Common myeloid progenitor, CD34-positive (primary cell): ENCODE results near the gene CAB39.

ENCODE experiments used
- CTCF ChIA-PET: fragments of 350-600 bp; sonication (Branson Sonifier 250); formaldehyde crosslinking; loops from one replicate; lab custom pipeline; 2021; ENCODE audit warnings: antibody characterized with exemption; lab: Charles Lee
- POLR2A ChIA-PET: fragments of 350-600 bp; sonication (Branson Sonifier 250); formaldehyde crosslinking; loops from one replicate; lab custom pipeline; 2021; ENCODE audit warnings: antibody characterized with exemption; lab: Charles Lee
- DNase-seq, 3 donors: peaks; one replicate each; pipeline versions ENCODE4 v3.0.0 to v3.0.0-alpha.2; 2013
- H3K27ac ChIP-seq, 2 experiments: 1 replicate in 1 of 2; 2 replicates in 1 of 2; pipeline ENCODE4 v1.7.0; 2013; ENCODE audit warnings: inconsistent platforms in 2 of 2, low read length in 2 of 2, mild to moderate bottlenecking in 2 of 2, low read depth in 1 of 2, moderate library complexity in 1 of 2; ENCODE audit not compliant: severe bottlenecking in 2 of 2, insufficient read depth in 1 of 2, poor library complexity in 1 of 2
- H3K27me3 ChIP-seq, 5 experiments: replicated peaks in 2 of 5; 1 replicate in 3 of 5; 2 replicates in 2 of 5; pipeline versions ENCODE4 v1.6.1 to v1.7.0; 2013; ENCODE audit warnings: low read length in 4 of 5, mild to moderate bottlenecking in 2 of 5, moderate library complexity in 2 of 5, inconsistent platforms in 1 of 5; ENCODE audit not compliant: insufficient read depth in 5 of 5, control insufficient read depth in 4 of 5
- H3K36me3 ChIP-seq, 4 experiments: 1 replicate in 2 of 4; 2 replicates in 2 of 4; pipeline versions ENCODE4 v1.6.1 to v1.7.0; 2013; ENCODE audit warnings: low read length in 3 of 4, control low read depth in 1 of 4, mild to moderate bottlenecking in 1 of 4; ENCODE audit not compliant: control insufficient read depth in 4 of 4, insufficient read depth in 4 of 4
- H3K4me1 ChIP-seq, 4 experiments: 1 replicate in 3 of 4; 2 replicates in 1 of 4; pipeline versions ENCODE4 v1.6.1 to v1.7.1; 2013; ENCODE audit warnings: low read length in 3 of 4, mild to moderate bottlenecking in 3 of 4, control low read depth in 1 of 4, inconsistent platforms in 1 of 4, moderate library complexity in 1 of 4; ENCODE audit not compliant: control insufficient read depth in 4 of 4, insufficient read depth in 4 of 4; ENCODE audit errors: control extremely low read depth in 1 of 4
- H3K4me3 ChIP-seq, 7 experiments: 1 replicate in 4 of 7; 2 replicates in 3 of 7; pipeline versions ENCODE4 v1.5.1 to v1.7.0; 2013; ENCODE audit warnings: mild to moderate bottlenecking in 7 of 7, low read length in 6 of 7, moderate library complexity in 6 of 7, inconsistent platforms in 2 of 7, low read depth in 2 of 7, control low read depth in 1 of 7; ENCODE audit not compliant: insufficient read depth in 4 of 7, control insufficient read depth in 1 of 7; ENCODE audit errors: extremely low read depth in 1 of 7
- H3K9me3 ChIP-seq, 5 experiments: 1 replicate in 4 of 5; 2 replicates in 1 of 5; pipeline versions ENCODE4 v1.6.1 to v1.7.1; 2013; ENCODE audit warnings: low read length in 4 of 5, mild to moderate bottlenecking in 2 of 5, inconsistent platforms in 1 of 5, low read depth in 1 of 5, moderate library complexity in 1 of 5; ENCODE audit not compliant: control insufficient read depth in 4 of 5, insufficient read depth in 2 of 5; ENCODE audit errors: control extremely low read depth in 1 of 5
- WGBS: methylation state at CpG from one replicate; pipeline ENCODE4 v1.1.5; 2013; ENCODE audit not compliant: insufficient coverage; 5-methylcytosine and 5-hydroxymethylcytosine counted together

CAB39 gene

DNA sequence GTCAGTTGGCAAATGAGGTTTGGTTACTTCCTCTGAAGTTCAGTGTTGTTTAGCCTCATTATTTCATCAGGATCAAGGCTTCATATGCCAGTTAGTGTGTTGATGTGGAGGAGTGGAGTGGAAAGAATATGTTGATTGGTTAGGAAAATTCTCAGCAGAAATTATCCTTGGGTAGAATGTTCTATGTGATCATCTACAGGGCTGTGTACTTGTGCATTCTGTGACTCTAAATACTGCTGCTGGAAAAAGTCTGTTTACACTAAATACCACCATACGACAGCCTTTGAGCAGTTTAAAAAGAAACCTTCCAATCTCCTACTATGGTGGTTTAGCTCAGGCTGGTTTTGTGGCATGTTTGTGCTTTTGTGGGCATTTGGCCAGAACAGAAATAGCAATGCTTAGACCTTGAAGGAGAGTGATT is 25.8 kb downstream of the CAB39 start:
- H3K36me3 ChIP-seq = peaks cover 2 to 22% (median 10%) of the 10 kb centered on the region in 4 experiments
- peak overlapping the region in 1 of 2 experiments; percentile 67 for H3K27ac ChIP-seq
- H3K4me3 ChIP-seq = peak overlapping the region in 1 of 7 experiments; percentile 56
- WGBS = no CpG with 5 or more reads among the region's 1 CpG
- POLR2A ChIA-PET = no interaction called here
- H3K9me3 ChIP-seq = no peaks in the 10 kb centered on the region
- CTCF ChIA-PET = interaction anchor here (1.3 to 1.6 kb wide), 2 partner anchors 15 to 24 kb away, joined by 3 to 4 read pairs; no protein-coding TSS in a partner anchor
- H3K27me3 ChIP-seq = no peaks in the 10 kb centered on the region
- H3K4me1 ChIP-seq = peaks cover 19 to 38% (median 31%) of the 10 kb centered on the region in 4 experiments
- peak in 2 of 3 donors; percentile 37 to 49 for DNase-seq

DNA sequence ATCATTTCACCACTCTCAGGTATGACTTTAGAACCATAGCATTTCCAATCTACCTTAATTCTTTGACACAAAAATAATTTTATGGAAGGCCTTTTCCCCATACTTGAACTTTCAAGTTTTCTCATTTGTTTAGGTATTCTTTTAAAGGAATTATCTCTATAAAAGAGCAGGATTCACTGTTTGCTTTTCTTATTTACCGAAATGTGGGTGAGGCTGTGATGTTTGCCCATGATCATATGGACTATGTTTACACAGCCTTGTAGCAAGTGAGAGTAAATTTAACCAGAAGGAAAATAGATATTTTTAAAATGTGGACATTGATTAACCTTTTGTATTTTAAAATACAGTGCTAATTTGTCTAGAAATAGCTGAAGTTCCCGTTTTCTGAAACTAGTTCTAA is 26.3 kb downstream of the CAB39 start:
- Histone ChIP-seq H3K4me3 (no peak overlapping the region), H3K27ac (peak overlapping the region in 1 of 2 experiments; percentile 67), H3K27me3 (no peaks in the 10 kb centered on the region), H3K9me3 (no peaks in the 10 kb centered on the region), H3K36me3 (peaks cover 2 to 22% (median 10%) of the 10 kb centered on the region in 4 experiments), H3K4me1 (peaks cover 19 to 38% (median 31%) of the 10 kb centered on the region in 4 experiments)
- ChIA-PET POLR2A (no interaction called here), CTCF (interaction anchor here (1.6 kb wide), 1 partner anchor 25 kb away, joined by 4 read pairs; no protein-coding TSS in a partner anchor)
- no peak for DNase-seq
- 100% methylated on average over 1 of the region's 2 CpGs for whole genome bisulfite sequencing

DNA sequence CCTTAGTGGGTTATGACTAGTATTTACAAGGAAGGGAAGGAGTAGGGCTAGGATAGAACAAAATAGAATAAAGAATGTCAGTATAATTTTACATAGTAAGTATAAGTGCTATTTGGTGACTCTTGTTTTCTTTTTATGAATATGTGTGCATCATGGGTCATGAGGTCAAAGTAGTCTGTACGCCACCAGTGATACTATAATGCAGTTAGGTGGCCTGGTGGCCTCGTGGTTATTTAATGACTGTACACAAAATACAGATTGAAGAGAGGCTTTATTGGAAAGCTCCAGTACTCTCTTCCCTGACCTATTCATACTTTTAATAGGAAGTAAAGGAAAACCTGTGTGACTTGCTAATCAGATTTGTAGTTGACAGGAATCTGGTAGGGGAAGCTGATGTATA is 27.3 kb downstream of the CAB39 start:
- no peaks in the 10 kb centered on the region for H3K9me3 ChIP-seq
- peaks cover 19 to 38% (median 31%) of the 10 kb centered on the region in 4 experiments for H3K4me1 ChIP-seq
- 100% methylated on average over 2 of the region's 2 CpGs for WGBS
- CTCF ChIA-PET = no interaction called here
- no peak overlapping the region for H3K4me3 ChIP-seq
- H3K27ac ChIP-seq = no peak overlapping the region
- POLR2A ChIA-PET = no interaction called here
- peaks cover 2 to 18% (median 8%) of the 10 kb centered on the region in 4 experiments for H3K36me3 ChIP-seq
- DNase-seq = no peak
- H3K27me3 ChIP-seq = no peaks in the 10 kb centered on the region

DNA sequence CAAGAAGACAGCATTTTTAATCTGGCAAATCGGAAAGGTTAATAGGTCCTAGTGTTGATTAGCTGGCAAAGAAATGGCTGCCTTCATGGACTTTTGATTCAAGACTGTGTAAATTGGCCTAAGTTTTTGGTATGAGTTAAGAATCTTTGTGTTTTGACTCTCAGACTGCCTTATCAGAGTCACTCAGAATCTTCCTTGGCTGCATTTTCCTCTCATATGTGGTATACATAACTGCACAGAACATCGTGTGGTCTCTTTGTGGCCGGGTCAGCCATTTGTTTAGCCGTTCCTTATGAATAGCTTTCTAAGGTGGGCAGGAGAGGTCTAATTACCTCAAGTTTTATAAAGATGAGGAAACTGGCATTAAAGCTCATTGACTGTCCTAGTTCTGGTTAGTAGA is 30.1 kb downstream of the CAB39 start:
- ChIA-PET CTCF (interaction anchor here (1.0 kb wide), 1 partner anchor 13 kb away, joined by 3 read pairs; no protein-coding TSS in a partner anchor), POLR2A (no interaction called here)
- Histone ChIP-seq H3K4me1 (peaks cover 7 to 14% (median 11%) of the 10 kb centered on the region in 4 experiments), H3K27ac (no peak overlapping the region), H3K27me3 (no peaks in the 10 kb centered on the region), H3K36me3 (peaks cover 5 to 25% (median 13%) of the 10 kb centered on the region in 4 experiments), H3K9me3 (no peaks in the 10 kb centered on the region), H3K4me3 (no peak overlapping the region)
- 100% methylated on average over 1 of the region's 4 CpGs for WGBS
- peak in 2 of 3 donors; percentile 19 to 41 for DNase-seq

DNA sequence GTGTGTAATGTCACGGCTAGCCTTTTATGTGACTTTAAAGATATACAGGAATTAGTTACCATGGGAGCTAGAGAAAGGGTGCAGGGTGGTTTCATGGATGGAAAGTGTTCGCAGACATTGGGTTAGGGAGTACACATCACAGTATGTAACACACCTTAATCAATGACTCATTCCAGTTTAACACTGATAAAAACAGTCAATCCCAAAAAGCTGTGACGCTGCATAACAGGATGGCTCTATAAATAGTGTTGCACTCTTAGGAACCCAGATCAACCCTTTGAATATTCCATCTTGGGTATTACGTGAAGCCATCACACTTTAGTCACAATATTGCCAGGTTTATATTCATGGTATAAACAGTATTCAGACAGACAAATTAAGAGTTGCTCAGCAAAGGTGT is 33.6 kb downstream of the CAB39 start:
- Histone ChIP-seq H3K27ac (no peak overlapping the region), H3K27me3 (no peaks in the 10 kb centered on the region), H3K4me3 (no peak overlapping the region), H3K4me1 (no peaks in the 10 kb centered on the region), H3K9me3 (no peaks in the 10 kb centered on the region), H3K36me3 (peaks cover 2 to 11% (median 8%) of the 10 kb centered on the region in 4 experiments)
- no peak for DNase-seq
- POLR2A ChIA-PET = no interaction called here
- CTCF ChIA-PET = interaction anchor here (1.4 to 1.5 kb wide), 2 partner anchors 12 to 24 kb away, joined by 3 to 4 read pairs; no protein-coding TSS in a partner anchor
- 90% methylated on average over 2 of the region's 4 CpGs for WGBS

DNA sequence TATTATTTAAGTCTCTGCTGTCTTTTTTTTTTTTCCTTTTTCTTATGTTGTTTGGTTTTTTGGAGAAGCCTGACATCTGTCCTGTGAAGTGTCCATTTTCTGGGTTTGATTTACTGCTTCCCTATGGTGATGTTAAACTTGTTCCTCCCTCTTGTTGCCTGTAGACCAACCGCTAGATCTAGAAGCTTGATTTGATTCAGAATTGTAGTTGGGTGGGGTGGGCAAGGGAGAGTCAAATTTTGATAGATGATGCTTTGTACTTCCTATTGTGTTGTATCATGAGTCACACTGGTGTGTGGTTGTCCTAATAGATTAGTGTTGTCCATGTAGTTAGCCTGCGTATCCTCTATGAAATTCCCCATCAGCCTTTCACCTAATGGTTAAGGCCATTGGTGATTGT is 35.4 kb downstream of the CAB39 start:
- POLR2A ChIA-PET = interaction anchor here (0.6 kb wide), 1 partner anchor 113 kb away, joined by 4 read pairs; no protein-coding TSS in a partner anchor
- Histone ChIP-seq H3K27ac (no peak overlapping the region), H3K4me1 (no peaks in the 10 kb centered on the region), H3K9me3 (no peaks in the 10 kb centered on the region), H3K4me3 (no peak overlapping the region), H3K36me3 (peaks cover 2 to 10% (median 7%) of the 10 kb centered on the region in 4 experiments), H3K27me3 (no peaks in the 10 kb centered on the region)
- peak in 2 of 3 donors; percentile 58 to 71 for DNase-seq
- CTCF ChIA-PET = interaction anchor here (1.2 kb wide), 1 partner anchor 15 kb away, joined by 3 read pairs; no protein-coding TSS in a partner anchor
- WGBS = 60% methylated on average over 1 of the region's 2 CpGs

DNA sequence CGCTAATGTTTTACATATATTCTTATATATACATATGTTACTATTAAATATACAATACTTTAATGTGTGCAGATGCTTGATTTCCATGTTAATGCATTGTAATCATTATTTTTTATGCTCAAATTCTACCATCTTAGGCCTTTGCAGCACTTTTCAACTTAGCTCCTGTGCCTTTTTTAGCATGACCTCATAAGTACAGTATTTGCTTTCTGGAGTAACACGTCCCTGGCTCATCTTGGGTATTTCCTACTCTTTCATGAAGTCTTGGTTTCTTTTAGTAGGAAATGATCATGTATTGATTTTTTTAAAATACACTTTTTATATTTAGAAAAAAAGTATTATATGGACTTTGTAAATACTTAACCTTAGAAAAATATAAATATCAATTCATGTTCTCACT is 36.5 kb downstream of the CAB39 start:
- Histone ChIP-seq H3K36me3 (peaks cover 2 to 10% (median 7%) of the 10 kb centered on the region in 4 experiments), H3K4me3 (no peak overlapping the region), H3K27me3 (no peaks in the 10 kb centered on the region), H3K4me1 (no peaks in the 10 kb centered on the region), H3K27ac (no peak overlapping the region), H3K9me3 (no peaks in the 10 kb centered on the region)
- no peak for DNase-seq
- POLR2A ChIA-PET = no interaction called here
- WGBS = no CpG with 5 or more reads among the region's 2 CpGs
- CTCF ChIA-PET = interaction anchor here (1.2 kb wide), 1 partner anchor 14 kb away, joined by 3 read pairs; no protein-coding TSS in a partner anchor
